ENCODE data around the gene ARL2.

The ARL2 gene

DNA sequence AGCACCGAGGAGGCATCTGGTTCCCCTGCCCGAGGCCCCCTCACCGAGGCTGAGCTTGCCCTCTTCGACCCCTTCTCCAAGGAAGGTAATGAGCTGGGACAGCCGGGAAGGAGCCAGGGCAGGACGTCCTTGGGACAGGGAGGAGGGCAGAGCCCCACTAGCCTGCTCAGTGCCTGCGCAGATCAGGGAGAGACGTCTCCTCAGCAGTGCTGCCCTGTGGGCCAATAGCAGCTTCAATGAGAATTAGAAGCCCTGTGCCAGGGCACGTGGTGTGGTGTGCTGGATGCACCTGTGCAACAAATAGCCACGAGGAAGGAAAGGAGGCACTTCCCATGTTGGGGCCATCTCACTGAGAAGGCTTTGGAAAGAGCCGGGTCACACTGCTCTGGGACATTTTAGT is 21.6 kb downstream of the ARL2 start:
- no peaks in the 10 kb centered on the region for H3K79me2 ChIP-seq (ENCODE audit: insufficient read depth, low read depth)
- H3K4me1 ChIP-seq (ENCODE audit: low read depth, poor library complexity, severe bottlenecking), result peaks cover 10% of the 10 kb centered on the region
- H3K4me2 ChIP-seq, result no peak overlapping the region
- no peak overlapping the region for H3K4me3 ChIP-seq (IDR thresholded peaks at IDR 0.05; ENCODE audit: insufficient read depth, low read depth, low read length)
- H3K9ac ChIP-seq, result no peak overlapping the region
- H3K27ac ChIP-seq, result no peak overlapping the region
- TF ChIP-seq, protein P1, sequence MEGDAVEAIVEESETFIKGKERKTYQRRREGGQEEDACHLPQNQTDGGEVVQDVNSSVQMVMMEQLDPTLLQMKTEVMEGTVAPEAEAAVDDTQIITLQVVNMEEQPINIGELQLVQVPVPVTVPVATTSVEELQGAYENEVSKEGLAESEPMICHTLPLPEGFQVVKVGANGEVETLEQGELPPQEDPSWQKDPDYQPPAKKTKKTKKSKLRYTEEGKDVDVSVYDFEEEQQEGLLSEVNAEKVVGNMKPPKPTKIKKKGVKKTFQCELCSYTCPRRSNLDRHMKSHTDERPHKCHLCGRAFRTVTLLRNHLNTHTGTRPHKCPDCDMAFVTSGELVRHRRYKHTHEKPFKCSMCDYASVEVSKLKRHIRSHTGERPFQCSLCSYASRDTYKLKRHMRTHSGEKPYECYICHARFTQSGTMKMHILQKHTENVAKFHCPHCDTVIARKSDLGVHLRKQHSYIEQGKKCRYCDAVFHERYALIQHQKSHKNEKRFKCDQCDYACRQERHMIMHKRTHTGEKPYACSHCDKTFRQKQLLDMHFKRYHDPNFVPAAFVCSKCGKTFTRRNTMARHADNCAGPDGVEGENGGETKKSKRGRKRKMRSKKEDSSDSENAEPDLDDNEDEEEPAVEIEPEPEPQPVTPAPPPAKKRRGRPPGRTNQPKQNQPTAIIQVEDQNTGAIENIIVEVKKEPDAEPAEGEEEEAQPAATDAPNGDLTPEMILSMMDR (conservative IDR thresholded peaks at IDR 0.05; ENCODE audit: low read depth, low read length), result no peak
- no peaks in the 10 kb centered on the region for H4K20me1 ChIP-seq (ENCODE audit: insufficient read depth)
- no peaks in the 10 kb centered on the region for H3K36me3 ChIP-seq (ENCODE audit: insufficient read depth)
- H3K27me3 ChIP-seq (ENCODE audit: insufficient read depth, low read depth), result no peaks in the 10 kb centered on the region
- no peak overlapping the region for H2AFZ ChIP-seq (ENCODE audit: low read depth)

DNA sequence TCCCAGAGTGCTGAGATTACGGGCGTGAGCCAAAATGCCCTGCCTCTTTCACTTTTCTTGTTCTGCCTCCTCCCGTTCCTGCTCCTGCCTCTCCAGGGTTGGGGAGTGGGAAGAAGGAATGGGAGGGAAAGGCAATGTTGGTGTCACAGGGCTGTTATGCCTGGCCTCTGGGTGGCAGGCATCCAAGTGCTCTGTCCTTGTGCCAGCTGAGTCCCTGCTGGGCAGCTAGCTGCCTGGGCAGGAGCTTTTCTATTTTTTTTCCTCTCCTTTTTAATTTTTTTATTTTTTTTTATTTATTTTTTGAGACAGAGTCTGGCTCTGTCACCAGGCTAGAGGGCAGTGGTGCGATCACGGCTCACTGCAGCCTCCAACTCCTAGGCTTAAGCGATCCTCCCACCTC is 23.0 kb downstream of the ARL2 start:
- no peak overlapping the region for H2AFZ ChIP-seq (ENCODE audit: low read depth)
- TF ChIP-seq, protein P1 (conservative IDR thresholded peaks at IDR 0.05; ENCODE audit: low read depth, low read length), result no peak
- H3K9ac ChIP-seq, result no peak overlapping the region

GRCh38 chr11:65040520-65040846 is 26.5 kb downstream of the ARL2 start:
- H3K27ac ChIP-seq, result peak overlapping the region; percentile 64

More for the DNA sequence above, 23.0 kb downstream of the ARL2 start:
- peaks cover 10% of the 10 kb centered on the region for H3K4me1 ChIP-seq (ENCODE audit: low read depth, poor library complexity, severe bottlenecking)
- no peak overlapping the region for H3K27ac ChIP-seq
- 0 out of 2 replicates have a peak, but pooled peaks cover 2% of the 10 kb centered on the region for H3K79me2 ChIP-seq (ENCODE audit: insufficient read depth, low read depth)
- no peak overlapping the region for H3K4me3 ChIP-seq (IDR thresholded peaks at IDR 0.05; ENCODE audit: insufficient read depth, low read depth, low read length)
- no peaks in the 10 kb centered on the region for H3K27me3 ChIP-seq (ENCODE audit: insufficient read depth, low read depth)
- H3K4me2 ChIP-seq, result no peak overlapping the region
- H4K20me1 ChIP-seq (ENCODE audit: insufficient read depth), result no peaks in the 10 kb centered on the region
- no peaks in the 10 kb centered on the region for H3K36me3 ChIP-seq (ENCODE audit: insufficient read depth)

GRCh38 chr11:65040847-65041622 is 27.1 kb downstream of the ARL2 start, which contains the start of gene SAC3D1:
TSS of gene SAC3D1 (plus strand) at chr11:65041210. CDS start at chr11:65041293, 83 bp downstream.
- Histone ChIP-seq H3K4me2 (peak within 1 kb of the TSS; percentile 90), H3K4me3 (IDR thresholded peaks at IDR 0.05; ENCODE audit: insufficient read depth, low read depth, low read length) (no peak within 1 kb of the TSS), H3K9ac (peak within 1 kb of the TSS; percentile 67; the same call in 1 of the 2 replicates), H3K4me1 (ENCODE audit: low read depth, poor library complexity, severe bottlenecking) (peaks cover 30% of the 10 kb centered on the region), H3K27ac (peak within 1 kb of the TSS; percentile 64), H4K20me1 (ENCODE audit: insufficient read depth) (no peaks in the 10 kb centered on the region), H3K36me3 (ENCODE audit: insufficient read depth) (no peaks in the 10 kb centered on the region), H3K79me2 (ENCODE audit: insufficient read depth, low read depth) (peaks cover 13% of the 10 kb centered on the region), H3K27me3 (ENCODE audit: insufficient read depth, low read depth) (no peaks in the 10 kb centered on the region), H2AFZ (ENCODE audit: low read depth) (peak within 1 kb of the TSS; percentile 77)
- TF ChIP-seq, protein P1 (conservative IDR thresholded peaks at IDR 0.05; ENCODE audit: low read depth, low read length), result no peak

More at GRCh38 chr11:65040520-65040846, 26.5 kb downstream of the ARL2 start:
- no peaks in the 10 kb centered on the region for H3K27me3 ChIP-seq (ENCODE audit: insufficient read depth, low read depth)
- H3K36me3 ChIP-seq (ENCODE audit: insufficient read depth), result no peaks in the 10 kb centered on the region
- H3K4me2 ChIP-seq, result peak overlapping the region; percentile 90
- TF ChIP-seq, protein P1 (conservative IDR thresholded peaks at IDR 0.05; ENCODE audit: low read depth, low read length), result no peak
- H2AFZ ChIP-seq (ENCODE audit: low read depth), result peak overlapping the region; percentile 77
- H3K4me1 ChIP-seq (ENCODE audit: low read depth, poor library complexity, severe bottlenecking), result peaks cover 26% of the 10 kb centered on the region
- H3K9ac ChIP-seq, result peak overlapping the region; percentile 67; the same call in 1 of the 2 replicates
- H4K20me1 ChIP-seq (ENCODE audit: insufficient read depth), result no peaks in the 10 kb centered on the region
- H3K4me3 ChIP-seq (IDR thresholded peaks at IDR 0.05; ENCODE audit: insufficient read depth, low read depth, low read length), result no peak overlapping the region
- peaks cover 13% of the 10 kb centered on the region for H3K79me2 ChIP-seq (ENCODE audit: insufficient read depth, low read depth)

Data from KMS-11 (cell line).